Fibroblast of lung (primary cell): ENCODE measurements around the gene CDH4. TPM values are rescaled to one million over a fixed set of nuclear protein-coding genes. Genes with fewer than 3 reads are reported as not detected.

Experiments used
- DNase-seq, 2 donors: peaks; one replicate each; pipeline versions ENCODE4 v3.0.0 to v3.0.0-alpha.2; 2010; ENCODE audit warnings: low read depth in 2 of 2
- H2AFZ ChIP-seq: 2 replicates; pipeline ENCODE4 v1.5.1; 2012; ENCODE audit warnings: low read length, control low read depth, inconsistent platforms
- H3K27ac ChIP-seq: 2 replicates; pipeline ENCODE4 v1.5.1; 2011; ENCODE audit warnings: low read length, control low read depth; ENCODE audit not compliant: insufficient read depth
- H3K27me3 ChIP-seq: 2 replicates; pipeline ENCODE4 v1.5.1; 2011; ENCODE audit warnings: mild to moderate bottlenecking, low read length; ENCODE audit not compliant: control insufficient read depth, insufficient read depth
- H3K36me3 ChIP-seq: 2 replicates; pipeline ENCODE4 v1.5.1; 2011; ENCODE audit warnings: low read length; ENCODE audit not compliant: control insufficient read depth, insufficient read depth
- H3K4me1 ChIP-seq: 2 replicates; pipeline ENCODE4 v1.5.1; 2011; ENCODE audit warnings: low read length; ENCODE audit not compliant: control insufficient read depth, insufficient read depth; ENCODE audit errors: extremely low read depth
- H3K4me2 ChIP-seq: 2 replicates; pipeline ENCODE4 v1.5.1; 2011; ENCODE audit warnings: low read length, control low read depth; ENCODE audit not compliant: insufficient read depth; ENCODE audit errors: extremely low read depth
- H3K4me3 ChIP-seq, 4 experiments: fragments of 200-600 bp in 1 of 4; sonication (generic) in 1 of 4; replicated peaks in 1 of 4; 2 replicates each; pipeline ENCODE4 v1.5.1; 2011 to 2016; ENCODE audit warnings: low read length in 4 of 4, low read depth in 3 of 4, mild to moderate bottlenecking in 3 of 4, control low read depth in 2 of 4, inconsistent platforms in 1 of 4, mixed read lengths in 1 of 4; ENCODE audit not compliant: insufficient read depth in 1 of 4; ENCODE audit errors: control extremely low read depth in 1 of 4
- H3K79me2 ChIP-seq: 2 replicates; pipeline ENCODE4 v1.5.1; 2012; ENCODE audit warnings: mild to moderate bottlenecking, low read length, inconsistent platforms; ENCODE audit not compliant: control insufficient read depth, insufficient read depth
- H3K9ac ChIP-seq: 2 replicates; pipeline ENCODE4 v1.5.1; 2011; ENCODE audit warnings: mild to moderate bottlenecking, low read length, control low read depth; ENCODE audit not compliant: insufficient read depth
- H3K9me3 ChIP-seq: 2 replicates; pipeline ENCODE4 v1.5.1; 2012; ENCODE audit warnings: low read depth, low read length; ENCODE audit not compliant: control insufficient read depth, insufficient read depth
- H4K20me1 ChIP-seq: 2 replicates; pipeline ENCODE4 v1.5.1; 2011; ENCODE audit warnings: low read length; ENCODE audit not compliant: control insufficient read depth, insufficient read depth; ENCODE audit errors: extremely low read depth
- EZH2 ChIP-seq: IDR thresholded peaks from 2 replicates; pipeline ENCODE4 v1.5.1; 2012; ENCODE audit warnings: low read length, control low read depth, mild to moderate bottlenecking; ENCODE audit errors: missing control alignments
- polyA plus RNA-seq, 2 donors: library from polyadenylated mRNA; depleted of rRNA in 1 of 2; stranded (reverse) in 1 of 2; unstranded in 1 of 2; fragments of >200 nt; gene quantifications; 2 replicates each; pipeline ENCODE4 v1.2.1, GENCODE V29; 2011 to 2012; ENCODE audit warnings: missing spikeins in 1 of 2
- total RNA-seq: library from RNA; depleted of rRNA; stranded (reverse); fragments of >200 nt; gene quantifications from 2 replicates; pipeline ENCODE4 v1.2.1, GENCODE V29; 2014
- TF ChIP-seq, protein P1 (sequence below), 2 donors: IDR thresholded peaks in 1 of 2; conservative IDR thresholded peaks in 1 of 2; 1 replicate in 1 of 2; 2 replicates in 1 of 2; pipeline ENCODE4 v1.5.1; 2011 to 2012; ENCODE audit warnings: low read length in 2 of 2, control low read depth in 1 of 2, inconsistent platforms in 1 of 2, low read depth in 1 of 2, mild to moderate bottlenecking in 1 of 2

Gene CDH4
- total and polyA plus RNA-seq, 2 donors (not counting 1 experiment from before 2014, with no cell fraction given), result 4.8 to 6.8 TPM

DNA sequence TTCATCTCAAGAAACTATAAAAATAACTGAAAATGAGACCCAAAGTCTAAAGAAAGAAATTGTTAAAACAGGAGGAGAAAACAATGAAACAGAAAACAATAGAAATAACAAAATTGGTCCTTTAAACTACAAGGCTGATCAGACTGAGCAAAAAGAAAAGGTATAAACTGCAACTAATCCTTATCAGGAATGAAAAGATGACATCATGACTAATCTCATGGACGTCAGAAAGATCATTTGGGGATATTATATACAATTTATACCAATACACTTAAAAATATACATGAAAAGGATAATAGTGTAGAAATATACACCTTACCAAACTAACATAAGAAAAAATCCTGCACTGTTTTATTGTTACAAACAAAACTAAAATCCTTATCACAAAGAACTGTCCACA is 498.0 kb downstream of the CDH4 start:
- Histone ChIP-seq H3K9ac (no peak overlapping the region), H3K79me2 (no peaks in the 10 kb centered on the region), H3K27ac (no peak overlapping the region), H3K4me1 (no peaks in the 10 kb centered on the region), H3K36me3 (no peaks in the 10 kb centered on the region), H3K4me3 (no peak overlapping the region), H3K9me3 (no peaks in the 10 kb centered on the region), H4K20me1 (no peaks in the 10 kb centered on the region), H3K4me2 (no peak overlapping the region), H3K27me3 (no peaks in the 10 kb centered on the region), H2AFZ (no peak overlapping the region)
- TF ChIP-seq, protein P1, sequence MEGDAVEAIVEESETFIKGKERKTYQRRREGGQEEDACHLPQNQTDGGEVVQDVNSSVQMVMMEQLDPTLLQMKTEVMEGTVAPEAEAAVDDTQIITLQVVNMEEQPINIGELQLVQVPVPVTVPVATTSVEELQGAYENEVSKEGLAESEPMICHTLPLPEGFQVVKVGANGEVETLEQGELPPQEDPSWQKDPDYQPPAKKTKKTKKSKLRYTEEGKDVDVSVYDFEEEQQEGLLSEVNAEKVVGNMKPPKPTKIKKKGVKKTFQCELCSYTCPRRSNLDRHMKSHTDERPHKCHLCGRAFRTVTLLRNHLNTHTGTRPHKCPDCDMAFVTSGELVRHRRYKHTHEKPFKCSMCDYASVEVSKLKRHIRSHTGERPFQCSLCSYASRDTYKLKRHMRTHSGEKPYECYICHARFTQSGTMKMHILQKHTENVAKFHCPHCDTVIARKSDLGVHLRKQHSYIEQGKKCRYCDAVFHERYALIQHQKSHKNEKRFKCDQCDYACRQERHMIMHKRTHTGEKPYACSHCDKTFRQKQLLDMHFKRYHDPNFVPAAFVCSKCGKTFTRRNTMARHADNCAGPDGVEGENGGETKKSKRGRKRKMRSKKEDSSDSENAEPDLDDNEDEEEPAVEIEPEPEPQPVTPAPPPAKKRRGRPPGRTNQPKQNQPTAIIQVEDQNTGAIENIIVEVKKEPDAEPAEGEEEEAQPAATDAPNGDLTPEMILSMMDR (conservative IDR thresholded peaks at IDR 0.05 in 1 of 2, IDR thresholded peaks at IDR 0.05 in 1 of 2; ENCODE audit: low read depth in 1 of 2, low read length in 2 of 2), result no peak
- no peak for TF ChIP-seq EZH2
- DNase-seq, result no peak

DNA sequence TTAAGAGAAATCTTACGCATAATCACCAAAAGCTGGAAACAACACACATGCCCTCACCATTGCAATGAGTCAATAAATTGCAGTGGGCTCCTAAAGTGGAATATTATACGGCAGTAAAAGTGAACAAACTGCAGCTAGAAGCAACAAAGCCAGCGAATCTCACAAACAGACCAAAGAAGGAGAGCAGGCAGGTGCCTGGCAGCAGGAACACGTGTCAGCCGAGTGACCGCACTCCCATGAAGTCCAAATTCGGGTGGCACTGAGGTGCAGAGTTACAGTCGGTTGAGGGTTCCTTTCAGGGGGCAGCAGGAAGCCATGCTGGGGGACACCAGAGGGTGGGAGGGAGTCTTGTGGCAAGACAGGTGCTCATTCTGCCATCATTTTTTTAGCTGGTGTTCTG is 500.5 kb downstream of the CDH4 start:
- Histone ChIP-seq H3K27ac (no peak overlapping the region), H3K79me2 (no peaks in the 10 kb centered on the region), H3K36me3 (no peaks in the 10 kb centered on the region), H3K4me2 (no peak overlapping the region), H2AFZ (no peak overlapping the region), H3K4me3 (no peak overlapping the region), H3K9me3 (no peaks in the 10 kb centered on the region), H3K9ac (no peak overlapping the region), H3K4me1 (no peaks in the 10 kb centered on the region), H4K20me1 (no peaks in the 10 kb centered on the region), H3K27me3 (no peaks in the 10 kb centered on the region)
- TF ChIP-seq, protein P1 (conservative IDR thresholded peaks at IDR 0.05 in 1 of 2, IDR thresholded peaks at IDR 0.05 in 1 of 2; ENCODE audit: low read depth in 1 of 2, low read length in 2 of 2), result no peak
- TF ChIP-seq EZH2, result no peak
- no peak for DNase-seq

DNA sequence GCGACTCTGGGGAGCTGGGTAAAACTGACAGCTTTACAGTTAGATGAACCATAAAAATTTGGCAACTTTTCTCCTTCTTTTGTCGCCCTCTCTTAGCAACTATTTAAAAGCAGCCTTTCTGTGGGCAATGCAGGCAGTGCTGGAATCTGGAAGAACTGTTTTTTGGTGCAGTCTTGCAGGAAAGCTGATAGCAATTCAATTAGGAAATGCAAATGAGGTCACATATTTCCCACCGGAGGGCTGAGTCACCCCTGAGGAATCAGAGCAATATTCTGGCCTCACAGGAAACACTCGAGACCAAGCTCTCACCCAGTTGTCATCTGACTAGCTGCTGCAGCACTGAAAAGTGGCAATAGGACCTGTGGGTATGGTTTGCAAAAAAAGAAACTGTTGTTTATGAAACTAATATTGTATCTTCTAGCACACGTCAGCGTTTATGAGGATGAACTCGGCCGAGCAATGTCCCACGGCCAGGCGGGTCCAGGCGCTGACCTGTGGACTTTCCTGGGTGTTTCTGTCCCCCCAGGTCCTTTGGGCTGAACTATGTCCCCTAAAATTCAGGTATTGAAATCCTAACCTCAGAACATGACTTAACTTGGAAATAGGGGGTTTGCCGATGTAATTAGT is 501.4 kb downstream of the CDH4 start:
- Histone ChIP-seq H3K27ac (no peak overlapping the region), H3K27me3 (no peaks in the 10 kb centered on the region), H4K20me1 (no peaks in the 10 kb centered on the region), H2AFZ (no peak overlapping the region), H3K36me3 (no peaks in the 10 kb centered on the region), H3K4me2 (no peak overlapping the region), H3K4me3 (no peak overlapping the region), H3K4me1 (no peaks in the 10 kb centered on the region), H3K79me2 (no peaks in the 10 kb centered on the region), H3K9me3 (no peaks in the 10 kb centered on the region), H3K9ac (no peak overlapping the region)
- TF ChIP-seq, protein P1 (conservative IDR thresholded peaks at IDR 0.05 in 1 of 2, IDR thresholded peaks at IDR 0.05 in 1 of 2; ENCODE audit: low read depth in 1 of 2, low read length in 2 of 2), result no peak
- TF ChIP-seq EZH2, result no peak
- peak; percentile 46 to 91 for DNase-seq
